ENCODE data around the gene S1PR2. TPM values are rescaled to one million over a fixed set of nuclear protein-coding genes. Genes with fewer than 3 reads are reported as not detected.
A peak's percentile ranks its signal among the peaks of the same experiment; 100 is the strongest.

S1PR2 gene
- total and polyA plus RNA-seq, 9 of the 15 experiments (the other 6 are each of a cell fraction or from before 2014, with no cell fraction given): 1.5 to 3.9 (median 2.0) TPM

DNA sequence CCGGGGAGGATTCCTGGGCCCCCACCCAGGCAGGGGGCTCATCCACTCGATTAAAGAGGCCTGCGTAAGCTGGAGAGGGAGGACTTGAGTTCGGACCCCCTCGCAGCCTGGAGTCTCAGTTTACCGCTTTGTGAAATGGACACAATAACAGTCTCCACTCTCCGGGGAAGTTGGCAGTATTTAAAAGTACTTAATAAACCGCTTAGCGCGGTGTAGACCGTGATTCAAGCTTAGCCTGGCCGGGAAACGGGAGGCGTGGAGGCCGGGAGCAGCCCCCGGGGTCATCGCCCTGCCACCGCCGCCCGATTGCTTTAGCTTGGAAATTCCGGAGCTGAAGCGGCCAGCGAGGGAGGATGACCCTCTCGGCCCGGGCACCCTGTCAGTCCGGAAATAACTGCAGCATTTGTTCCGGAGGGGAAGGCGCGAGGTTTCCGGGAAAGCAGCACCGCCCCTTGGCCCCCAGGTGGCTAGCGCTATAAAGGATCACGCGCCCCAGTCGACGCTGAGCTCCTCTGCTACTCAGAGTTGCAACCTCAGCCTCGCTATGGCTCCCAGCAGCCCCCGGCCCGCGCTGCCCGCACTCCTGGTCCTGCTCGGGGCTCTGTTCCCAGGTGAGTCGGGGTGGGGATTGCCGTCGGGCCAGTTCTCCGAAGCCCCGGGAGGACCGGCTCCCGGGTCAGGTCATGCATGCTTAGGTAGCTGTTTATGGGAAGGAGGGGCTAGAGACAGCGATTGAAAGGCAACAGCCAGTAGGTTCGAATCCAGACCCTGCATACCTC lies 39.7 kb upstream of the S1PR2 start, which contains the start of gene ICAM1 (continued):
- peak; percentile 66 for TF ChIP-seq ZFX (CRISPR knock-in tag; IDR thresholded peaks at IDR 0.05)
- TF ChIP-seq, protein P1, sequence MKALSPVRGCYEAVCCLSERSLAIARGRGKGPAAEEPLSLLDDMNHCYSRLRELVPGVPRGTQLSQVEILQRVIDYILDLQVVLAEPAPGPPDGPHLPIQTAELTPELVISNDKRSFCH (CRISPR knock-in tag; IDR thresholded peaks at IDR 0.05): no peak
- TF ChIP-seq, protein P1 (tag; IDR thresholded peaks at IDR 0.05): no peak
- TF ChIP-seq, protein P2, sequence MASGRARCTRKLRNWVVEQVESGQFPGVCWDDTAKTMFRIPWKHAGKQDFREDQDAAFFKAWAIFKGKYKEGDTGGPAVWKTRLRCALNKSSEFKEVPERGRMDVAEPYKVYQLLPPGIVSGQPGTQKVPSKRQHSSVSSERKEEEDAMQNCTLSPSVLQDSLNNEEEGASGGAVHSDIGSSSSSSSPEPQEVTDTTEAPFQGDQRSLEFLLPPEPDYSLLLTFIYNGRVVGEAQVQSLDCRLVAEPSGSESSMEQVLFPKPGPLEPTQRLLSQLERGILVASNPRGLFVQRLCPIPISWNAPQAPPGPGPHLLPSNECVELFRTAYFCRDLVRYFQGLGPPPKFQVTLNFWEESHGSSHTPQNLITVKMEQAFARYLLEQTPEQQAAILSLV (tag; IDR thresholded peaks at IDR 0.05): no peak
- no peak for TF ChIP-seq ZNF444 (CRISPR knock-in tag; IDR thresholded peaks at IDR 0.05)
- peak; percentile 67; the same call in 1 of the 2 replicates for TF ChIP-seq FOXJ2 (tag; IDR thresholded peaks at IDR 0.05)
- TF ChIP-seq CAMTA2 (CRISPR knock-in tag; conservative IDR thresholded peaks at IDR 0.05): 0 out of 2 replicates have a peak, but pooled peaks have one; percentile 22
- no peak for TF ChIP-seq KHSRP (IDR thresholded peaks at IDR 0.05)
- TF ChIP-seq EP300 (IDR thresholded peaks at IDR 0.05; ENCODE audit: low read length): peak; percentile 59
- peak; percentile 30 to 36; a peak in 3 of 4 replicates for TF ChIP-seq FOXK2 (conservative IDR thresholded peaks at IDR 0.05 in 1 of 2, IDR thresholded peaks at IDR 0.05 in 1 of 2; ENCODE audit: low read depth in 2 of 2)
- TF ChIP-seq EWSR1 (IDR thresholded peaks at IDR 0.05; ENCODE audit: borderline replicate concordance, low read depth, partially characterized antibody): no peak
- no peak; a peak in 2 of 4 replicates for TF ChIP-seq SIN3A (IDR thresholded peaks at IDR 0.05; ENCODE audit: borderline replicate concordance in 2 of 2, control insufficient read depth in 1 of 2, low read depth in 2 of 2, low read length in 2 of 2)
- TF ChIP-seq FOSL1 (tag; conservative IDR thresholded peaks at IDR 0.05): peak; percentile 14; the same call in 1 of the 2 replicates
- peak; percentile 93 for TF ChIP-seq ADNP (tag; IDR thresholded peaks at IDR 0.05)
- TF ChIP-seq, protein P3, sequence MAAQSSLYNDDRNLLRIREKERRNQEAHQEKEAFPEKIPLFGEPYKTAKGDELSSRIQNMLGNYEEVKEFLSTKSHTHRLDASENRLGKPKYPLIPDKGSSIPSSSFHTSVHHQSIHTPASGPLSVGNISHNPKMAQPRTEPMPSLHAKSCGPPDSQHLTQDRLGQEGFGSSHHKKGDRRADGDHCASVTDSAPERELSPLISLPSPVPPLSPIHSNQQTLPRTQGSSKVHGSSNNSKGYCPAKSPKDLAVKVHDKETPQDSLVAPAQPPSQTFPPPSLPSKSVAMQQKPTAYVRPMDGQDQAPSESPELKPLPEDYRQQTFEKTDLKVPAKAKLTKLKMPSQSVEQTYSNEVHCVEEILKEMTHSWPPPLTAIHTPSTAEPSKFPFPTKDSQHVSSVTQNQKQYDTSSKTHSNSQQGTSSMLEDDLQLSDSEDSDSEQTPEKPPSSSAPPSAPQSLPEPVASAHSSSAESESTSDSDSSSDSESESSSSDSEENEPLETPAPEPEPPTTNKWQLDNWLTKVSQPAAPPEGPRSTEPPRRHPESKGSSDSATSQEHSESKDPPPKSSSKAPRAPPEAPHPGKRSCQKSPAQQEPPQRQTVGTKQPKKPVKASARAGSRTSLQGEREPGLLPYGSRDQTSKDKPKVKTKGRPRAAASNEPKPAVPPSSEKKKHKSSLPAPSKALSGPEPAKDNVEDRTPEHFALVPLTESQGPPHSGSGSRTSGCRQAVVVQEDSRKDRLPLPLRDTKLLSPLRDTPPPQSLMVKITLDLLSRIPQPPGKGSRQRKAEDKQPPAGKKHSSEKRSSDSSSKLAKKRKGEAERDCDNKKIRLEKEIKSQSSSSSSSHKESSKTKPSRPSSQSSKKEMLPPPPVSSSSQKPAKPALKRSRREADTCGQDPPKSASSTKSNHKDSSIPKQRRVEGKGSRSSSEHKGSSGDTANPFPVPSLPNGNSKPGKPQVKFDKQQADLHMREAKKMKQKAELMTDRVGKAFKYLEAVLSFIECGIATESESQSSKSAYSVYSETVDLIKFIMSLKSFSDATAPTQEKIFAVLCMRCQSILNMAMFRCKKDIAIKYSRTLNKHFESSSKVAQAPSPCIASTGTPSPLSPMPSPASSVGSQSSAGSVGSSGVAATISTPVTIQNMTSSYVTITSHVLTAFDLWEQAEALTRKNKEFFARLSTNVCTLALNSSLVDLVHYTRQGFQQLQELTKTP (IDR thresholded peaks at IDR 0.05; ENCODE audit: low read depth in 1 of 2, partially characterized antibody in 2 of 2): peak in 1 of 2 experiments; percentile 69
- no peak for TF ChIP-seq SMC3 (conservative IDR thresholded peaks at IDR 0.05; ENCODE audit: insufficient read depth, low read depth, low read length)
- TF ChIP-seq GATA2 (CRISPR knock-in tag; IDR thresholded peaks at IDR 0.05): no peak
- no peak for TF ChIP-seq BRCA1 (IDR thresholded peaks at IDR 0.05)
- TF ChIP-seq BRCA1 (CRISPR knock-in tag; IDR thresholded peaks at IDR 0.05): no peak
- no peak for TF ChIP-seq ZC3H8 (IDR thresholded peaks at IDR 0.05)
- TF ChIP-seq ZNF143 (CRISPR knock-in tag; IDR thresholded peaks at IDR 0.05): no peak
- TF ChIP-seq ZFP30 (CRISPR knock-in tag; IDR thresholded peaks at IDR 0.05; ENCODE audit: borderline replicate concordance): no peak
- no peak for TF ChIP-seq ZNF77 (CRISPR knock-in tag; IDR thresholded peaks at IDR 0.05)

Data from K562 (cell line).